K562 (cell line): ENCODE measurements around the gene ATG7. TPM values are rescaled to one million over a fixed set of nuclear protein-coding genes. Genes with fewer than 3 reads are reported as not detected.

Experiments
- ATAC-seq: fragments of 200-7000 bp; cut with Tn5 transposase; 3 replicates; pipeline ENCODE4 v1.9.1; 2020; ENCODE audit warnings: moderate library complexity
- BruUV-seq: library from RNA; stranded (reverse); fragments of 400-500 nt; replicated peaks from 2 replicates; lab custom pipeline; 2021; lab: Mats Ljungman, UMichigan
- CTCF ChIA-PET: fragments of 300-600 bp; formaldehyde crosslinking; extraction: SDS; loops from one replicate; lab custom pipeline; 2021; ENCODE audit warnings: low intra/inter-chr PET ratio; lab: Yijun Ruan, JAX
- POLR2A ChIA-PET: fragments of 300-600, 350-650 bp; sonication (Branson Sonifier 250); formaldehyde crosslinking; extraction: SDS; loops from one replicate; lab custom pipeline; 2021; ENCODE audit warnings: antibody characterized with exemption, inconsistent platforms; lab: Yijun Ruan, JAX
- DNase-seq, 4 experiments: peaks; one replicate each; pipeline versions ENCODE4 v3.0.0 to v3.0.0-alpha.2; 2011 to 2018; ENCODE audit warnings: low spot score in 3 of 4, mixed read lengths in 3 of 4; ENCODE audit errors: extremely low read depth in 1 of 4
- FAIRE-seq: peaks from 2 replicates; lab custom pipeline; 2011; peaks lifted over from hg19 to GRCh38; lab: Jason Lieb, UNC
- H2AFZ ChIP-seq: 2 replicates; pipeline ENCODE4 v1.6.0; 2011; ENCODE audit warnings: low read depth, low read length, control low read depth, inconsistent platforms
- H3K27ac ChIP-seq: fragments of 200-600 bp; 3 replicates; pipeline ENCODE4 v1.8.0; 2011; ENCODE audit warnings: low read depth, mild to moderate bottlenecking, control low read depth, inconsistent platforms, low read length, moderate library complexity, mixed read lengths; ENCODE audit errors: extremely low read depth
- H3K27me3 ChIP-seq, 2 experiments: fragments of 300-600 bp in 1 of 2; 2 replicates in 1 of 2; 3 replicates in 1 of 2; pipeline versions ENCODE4 v1.6.0 to v1.8.0; 2011; ENCODE audit warnings: inconsistent platforms in 2 of 2, low read length in 2 of 2, mild to moderate bottlenecking in 1 of 2, mixed read lengths in 1 of 2, moderate library complexity in 1 of 2; ENCODE audit not compliant: control insufficient read depth in 2 of 2, insufficient read depth in 2 of 2
- H3K36me3 ChIP-seq: fragments of 300-600 bp; 3 replicates; pipeline ENCODE4 v1.8.0; 2011; ENCODE audit warnings: mild to moderate bottlenecking, low read length, inconsistent platforms; ENCODE audit not compliant: control insufficient read depth, insufficient read depth
- H3K4me1 ChIP-seq, 2 experiments: fragments of 200-600 bp in 1 of 2; replicated peaks in 1 of 2; 2 replicates in 1 of 2; 3 replicates in 1 of 2; pipeline versions ENCODE4 v1.5.1 to v1.8.0; 2011; ENCODE audit warnings: inconsistent platforms in 2 of 2, low read length in 2 of 2, mild to moderate bottlenecking in 1 of 2, mixed read lengths in 1 of 2, moderate library complexity in 1 of 2; ENCODE audit not compliant: control insufficient read depth in 2 of 2, insufficient read depth in 2 of 2
- H3K4me2 ChIP-seq: 2 replicates; pipeline ENCODE4 v1.6.1; 2011; ENCODE audit warnings: low read length, control low read depth, inconsistent platforms, mixed read lengths; ENCODE audit not compliant: insufficient read depth
- H3K4me3 ChIP-seq: fragments of 200-600 bp; sonication (generic), shearing (Covaris generic); 2 replicates; pipeline ENCODE4 v1.5.1; 2016; ENCODE audit warnings: control low read depth, inconsistent platforms
- H3K79me2 ChIP-seq: fragments of 200-600 bp; 3 replicates; pipeline ENCODE4 v1.8.0; 2011; ENCODE audit warnings: low read length, inconsistent platforms; ENCODE audit not compliant: control insufficient read depth, insufficient read depth
- H3K9ac ChIP-seq, 2 experiments: 2 replicates each; pipeline versions ENCODE4 v1.6.0 to v1.6.1; 2011; ENCODE audit warnings: low read depth in 2 of 2, low read length in 2 of 2, control low read depth in 1 of 2, inconsistent platforms in 1 of 2, mild to moderate bottlenecking in 1 of 2, mixed read lengths in 1 of 2; ENCODE audit not compliant: insufficient read depth in 1 of 2
- H3K9me1 ChIP-seq: one replicate; pipeline ENCODE4 v1.6.0; 2011; ENCODE audit warnings: inconsistent platforms, mild to moderate bottlenecking, low read length, moderate library complexity; ENCODE audit not compliant: control insufficient read depth, insufficient read depth
- H3K9me3 ChIP-seq: replicated peaks from 2 replicates; pipeline ENCODE4 v1.5.1; 2011; ENCODE audit warnings: low read depth, low read length, inconsistent platforms; ENCODE audit not compliant: control insufficient read depth, insufficient read depth
- H4K20me1 ChIP-seq: replicated peaks from 2 replicates; pipeline ENCODE4 v1.6.1; 2011; ENCODE audit warnings: low read length, inconsistent platforms, mixed read lengths; ENCODE audit not compliant: control insufficient read depth, insufficient read depth
- GABPB1 ChIP-seq: sonication (generic); formaldehyde crosslinking; IDR thresholded peaks from 2 replicates; pipeline ENCODE4 v1.8.0; 2022; ENCODE audit warnings: mild to moderate bottlenecking, missing genetic modification reagents
- HDAC1 ChIP-seq, 2 experiments: fragments of 450-650 bp; IDR thresholded peaks; 2 replicates each; pipeline ENCODE4 v1.6.1; 2016 to 2017; ENCODE audit warnings: inconsistent platforms in 1 of 2, mild to moderate bottlenecking in 1 of 2, moderate library complexity in 1 of 2
- ID3 ChIP-seq, 2 experiments: fragments of 250-450 bp in 1 of 2; fragments of 450-650 bp in 1 of 2; sonication (Bioruptor Pico) in 1 of 2; IDR thresholded peaks; 2 replicates each; pipeline versions ENCODE4 v1.6.1 to v1.8.0; 2016 to 2021; ENCODE audit warnings: mild to moderate bottlenecking in 2 of 2, moderate library complexity in 2 of 2, missing compliant biosample characterization in 1 of 2, missing genetic modification characterization in 1 of 2
- IRF9 ChIP-seq: fragments of 450-650 bp; IDR thresholded peaks from 2 replicates; pipeline ENCODE4 v1.6.1; 2016; ENCODE audit warnings: missing biosample characterization, missing genetic modification characterization
- KDM1A ChIP-seq, 2 experiments: fragments of 450-650 bp; IDR thresholded peaks; 2 replicates each; pipeline ENCODE4 v1.6.1; 2016; ENCODE audit warnings: mild to moderate bottlenecking in 2 of 2
- KDM4B ChIP-seq, 2 experiments: fragments of 450-650 bp in 1 of 2; sonication (generic) in 1 of 2; IDR thresholded peaks; 2 replicates each; pipeline ENCODE4 v1.6.1; 2016 to 2017; ENCODE audit warnings: borderline replicate concordance in 2 of 2, antibody characterized with exemption in 1 of 2, low read depth in 1 of 2, mild to moderate bottlenecking in 1 of 2
- NCOA6 ChIP-seq: fragments of 450-650 bp; IDR thresholded peaks from 2 replicates; pipeline ENCODE4 v1.6.1; 2017; ENCODE audit warnings: mild to moderate bottlenecking
- TFAP4 ChIP-seq: sonication (generic); formaldehyde crosslinking; IDR thresholded peaks from 2 replicates; pipeline ENCODE4 v1.8.0; 2022; ENCODE audit warnings: missing genetic modification reagents, mild to moderate bottlenecking, moderate library complexity, borderline replicate concordance
- USF2 ChIP-seq: sonication (generic); formaldehyde crosslinking; IDR thresholded peaks from 2 replicates; pipeline ENCODE4 v1.5.0; 2020; ENCODE audit warnings: missing genetic modification reagents
- WHSC1 ChIP-seq: IDR thresholded peaks from one replicate; pipeline ENCODE4 v1.6.1; 2012; ENCODE audit warnings: low read length, control low read depth, inconsistent platforms
- ZBTB2 ChIP-seq: fragments of 450-650 bp; IDR thresholded peaks from 2 replicates; pipeline ENCODE4 v1.6.1; 2016; ENCODE audit warnings: antibody characterized with exemption
- ZNF133 ChIP-seq: fragments of 250-450 bp; sonication (Bioruptor Pico); IDR thresholded peaks from 2 replicates; pipeline ENCODE4 v1.4.0; 2020; ENCODE audit warnings: mild to moderate bottlenecking
- ZNF23 ChIP-seq: fragments of 250-450 bp; sonication (Bioruptor Pico); IDR thresholded peaks from 2 replicates; pipeline ENCODE4 v1.4.0; 2020; ENCODE audit warnings: mild to moderate bottlenecking
- ZNF277 ChIP-seq: fragments of 250-450 bp; sonication (Bioruptor Pico); IDR thresholded peaks from 2 replicates; pipeline ENCODE4 v1.8.0; 2022; ENCODE audit warnings: inconsistent platforms, mild to moderate bottlenecking, moderate library complexity, borderline replicate concordance
- ZNF589 ChIP-seq: fragments of 200-800 bp; sonication (Bioruptor generic); IDR thresholded peaks from 2 replicates; pipeline ENCODE4 v1.6.1; 2016; ENCODE audit warnings: low read depth, missing genetic modification characterization, missing compliant biosample characterization
- ZNF699 ChIP-seq: fragments of 250-450 bp; sonication (Bioruptor Pico); IDR thresholded peaks from 2 replicates; pipeline ENCODE4 v1.8.0; 2021; ENCODE audit warnings: mild to moderate bottlenecking, moderate library complexity; ENCODE audit not compliant: insufficient replicate concordance
- WGBS: fragments of 100-300 bp; shearing (Covaris generic); methylation state at CpG from one replicate; pipeline ENCODE4 v1.1.6; 2016; ENCODE audit warnings: low coverage, mixed read lengths; ENCODE audit not compliant: insufficient coverage; ENCODE audit errors: missing lambda C conversion rate; 5-methylcytosine and 5-hydroxymethylcytosine counted together
- in situ Hi-C: fragments of 300-500 bp; cut with MboI; formaldehyde crosslinking; loops from 4 replicates; pipeline ENCODE4 v1.15.0; 2018; ENCODE audit warnings: inconsistent platforms, mixed read lengths
- intact Hi-C: fragments of 100-400 bp; cut with micrococcal nuclease; formaldehyde crosslinking; loops from 2 replicates; pipeline ENCODE4 v1.14.2; 2022
- polyA plus RNA-seq, 8 experiments: library from polyadenylated mRNA; depleted of rRNA in 4 of 8; stranded (reverse) in 5 of 8; unstranded in 3 of 8; fragments of >200 nt; fragmentation: Nextera tagmentation in 2 of 8; fragmentation: Illumina TruSeq in 1 of 8; extraction: Ambion mirVana in 2 of 8; extraction: Trizol in 1 of 8; gene quantifications; 2 replicates each; pipeline versions ENCODE4 v1.2.1 to v1.2.3, GENCODE V29; 2011 to 2014; ENCODE audit warnings: inconsistent platforms in 1 of 8, missing spikeins in 1 of 8
- total RNA-seq, 7 experiments: library from RNA; depleted of rRNA in 6 of 7; stranded (reverse); fragments of >200 nt in 6 of 7; fragmentation: Illumina TruSeq in 2 of 7; extraction: Trizol in 2 of 7; gene quantifications; 2 replicates each; pipeline versions ENCODE4 v1.2.1 to v1.2.3, GENCODE V29; 2011 to 2021; ENCODE audit warnings: low replicate concordance in 1 of 7

The ATG7 gene
- total and polyA plus RNA-seq, 9 of the 15 experiments (the other 6 are each of a cell fraction or from before 2014, with no cell fraction given), result 18.3 to 45.3 (median 33.6) TPM

- Histone ChIP-seq H3K79me2 (no peaks in the 10 kb centered on the region), H3K4me3 (no peak overlapping the region), H3K9ac (no peak overlapping the region), H3K9me3 (no peaks in the 10 kb centered on the region), H3K9me1 (no peaks in the 10 kb centered on the region), H3K4me2 (no peak overlapping the region), H3K4me1 (no peaks in the 10 kb centered on the region), H3K27me3 (no peaks in the 10 kb centered on the region), H4K20me1 (no peaks in the 10 kb centered on the region), H3K36me3 (peaks cover 17% of the 10 kb centered on the region), H2AFZ (no peak overlapping the region), H3K27ac (no peak overlapping the region)
- 89% methylated on average over 5 of the region's 5 CpGs for WGBS
- FAIRE-seq (no peak), DNase-seq (no peak), ATAC-seq (no peak)
- BruUV-seq, result no TSS peak
- ChIA-PET POLR2A (no interaction called here), CTCF (no interaction called here)
- no peak for TF ChIP-seq NCOA6
- TF ChIP-seq ZNF277 (CRISPR knock-in tag), result no peak
- TF ChIP-seq ZBTB2, result no peak
- TF ChIP-seq IRF9, result no peak
- TF ChIP-seq GABPB1 (CRISPR knock-in tag), result no peak
- no peak for TF ChIP-seq ZNF133 (CRISPR knock-in tag)
- TF ChIP-seq USF2 (CRISPR knock-in tag), result no peak
- TF ChIP-seq KDM1A (IDR thresholded peaks at IDR 0.05), result no peak
- no peak for TF ChIP-seq ZNF589
- no peak for TF ChIP-seq ZNF699 (CRISPR knock-in tag)
- TF ChIP-seq ZNF23, result no peak
- TF ChIP-seq HDAC1 (IDR thresholded peaks at IDR 0.05), result no peak
- TF ChIP-seq TFAP4 (CRISPR knock-in tag), result no peak
- no peak for TF ChIP-seq ID3 (CRISPR knock-in tag; IDR thresholded peaks at IDR 0.05)
- TF ChIP-seq ID3 (tag; IDR thresholded peaks at IDR 0.05), result no peak
- no peak for TF ChIP-seq WHSC1
- no peak for TF ChIP-seq KDM4B (IDR thresholded peaks at IDR 0.05; ENCODE audit: borderline replicate concordance in 2 of 2, low read depth in 1 of 2)
- in situ Hi-C loops (no loop called here), intact Hi-C loops (no loop called here)
These were observed 79.3 kb downstream of the ATG7 start for GRCh38 chr3:11351451-11351850.
